ENCODE measurements around the gene AGPAT4.

AGPAT4 gene

GRCh38 chr6:161108916-161109315 lies 164.9 kb downstream of the AGPAT4 start:
- Histone ChIP-seq H2BK15ac (replicated peaks; ENCODE audit: low read depth) (no peak overlapping the region), H4K8ac (ENCODE audit: low read depth, low read length) (no peak overlapping the region), H2BK120ac (ENCODE audit: low read depth, low read length) (no peak overlapping the region), H3K18ac (ENCODE audit: low read length) (no peak overlapping the region), H3K36me3 (ENCODE audit: control insufficient read depth, insufficient read depth, low read length) (peaks cover 31% of the 10 kb centered on the region), H3K4ac (ENCODE audit: low read depth, low read length) (no peak overlapping the region), H3K79me1 (ENCODE audit: low read length) (no peaks in the 10 kb centered on the region), H3K4me1 (ENCODE audit: control insufficient read depth, low read depth, low read length) (no peaks in the 10 kb centered on the region), H3K23ac (ENCODE audit: low read length) (no peak overlapping the region), H2BK5ac (ENCODE audit: low read length) (no peak overlapping the region), H3K79me2 (ENCODE audit: control insufficient read depth, insufficient read depth, low read length) (no peaks in the 10 kb centered on the region), H3K27ac (ENCODE audit: low read depth, low read length) (no peak overlapping the region), H4K5ac (ENCODE audit: low read length) (no peak overlapping the region), H3K9ac (ENCODE audit: low read length) (no peak overlapping the region), H3K56ac (ENCODE audit: low read length) (no peak overlapping the region), H2AK5ac (ENCODE audit: low read length) (no peak overlapping the region), H3K4me3 (ENCODE audit: low read length) (no peak overlapping the region), H3K4me2 (ENCODE audit: low read length) (no peak overlapping the region), H3K27me3 (ENCODE audit: insufficient read depth, low read length, poor library complexity) (no peaks in the 10 kb centered on the region)
- no peak for DNase-seq
- WGBS (ENCODE audit: extremely low coverage, insufficient coverage, low lambda C conversion rate): no CpG with 5 or more reads among the region's 5 CpGs

GRCh38 chr6:161107779-161108730 lies 165.8 kb downstream of the AGPAT4 start:
- H4K8ac ChIP-seq (ENCODE audit: low read depth, low read length): no peak overlapping the region
- no peak for DNase-seq
- H3K36me3 ChIP-seq (ENCODE audit: control insufficient read depth, insufficient read depth, low read length): peaks cover 30% of the 10 kb centered on the region
- no peaks in the 10 kb centered on the region for H3K79me2 ChIP-seq (ENCODE audit: control insufficient read depth, insufficient read depth, low read length)
- no peak overlapping the region for H2BK15ac ChIP-seq (replicated peaks; ENCODE audit: low read depth)
- no CpG with 5 or more reads among the region's 23 CpGs for WGBS (ENCODE audit: extremely low coverage, insufficient coverage, low lambda C conversion rate)
- H3K18ac ChIP-seq (ENCODE audit: low read length): no peak overlapping the region
- H3K27ac ChIP-seq (ENCODE audit: low read depth, low read length): no peak overlapping the region
- H3K79me1 ChIP-seq (ENCODE audit: low read length): no peaks in the 10 kb centered on the region
- H4K5ac ChIP-seq (ENCODE audit: low read length): no peak overlapping the region
- H3K56ac ChIP-seq (ENCODE audit: low read length): no peak overlapping the region
- H2AK5ac ChIP-seq (ENCODE audit: low read length): no peak overlapping the region
- H3K4me1 ChIP-seq (ENCODE audit: control insufficient read depth, low read depth, low read length): no peaks in the 10 kb centered on the region
- no peak overlapping the region for H2BK120ac ChIP-seq (ENCODE audit: low read depth, low read length)
- H3K4ac ChIP-seq (ENCODE audit: low read depth, low read length): no peak overlapping the region
- no peak overlapping the region for H2BK5ac ChIP-seq (ENCODE audit: low read length)
- H3K27me3 ChIP-seq (ENCODE audit: insufficient read depth, low read length, poor library complexity): no peaks in the 10 kb centered on the region
- H3K4me2 ChIP-seq (ENCODE audit: low read length): no peak overlapping the region
- H3K4me3 ChIP-seq (ENCODE audit: low read length): no peak overlapping the region
- no peak overlapping the region for H3K9ac ChIP-seq (ENCODE audit: low read length)
- H3K23ac ChIP-seq (ENCODE audit: low read length): no peak overlapping the region

- H2BK15ac ChIP-seq (replicated peaks; ENCODE audit: low read depth): no peak overlapping the region
- H3K4ac ChIP-seq (ENCODE audit: low read depth, low read length): no peak overlapping the region
- H3K27ac ChIP-seq (ENCODE audit: low read depth, low read length): no peak overlapping the region
- H3K56ac ChIP-seq (ENCODE audit: low read length): no peak overlapping the region
- no peaks in the 10 kb centered on the region for H3K4me1 ChIP-seq (ENCODE audit: control insufficient read depth, low read depth, low read length)
- no peak overlapping the region for H4K5ac ChIP-seq (ENCODE audit: low read length)
- no CpG with 5 or more reads among the region's 2 CpGs for WGBS (ENCODE audit: extremely low coverage, insufficient coverage, low lambda C conversion rate)
- no peaks in the 10 kb centered on the region for H3K27me3 ChIP-seq (ENCODE audit: insufficient read depth, low read length, poor library complexity)
- H3K4me2 ChIP-seq (ENCODE audit: low read length): no peak overlapping the region
- DNase-seq: no peak
- no peak overlapping the region for H2AK5ac ChIP-seq (ENCODE audit: low read length)
- H2BK5ac ChIP-seq (ENCODE audit: low read length): no peak overlapping the region
- no peak overlapping the region for H3K18ac ChIP-seq (ENCODE audit: low read length)
- H3K79me1 ChIP-seq (ENCODE audit: low read length): no peaks in the 10 kb centered on the region
- no peak overlapping the region for H2BK120ac ChIP-seq (ENCODE audit: low read depth, low read length)
- H3K23ac ChIP-seq (ENCODE audit: low read length): no peak overlapping the region
- H3K36me3 ChIP-seq (ENCODE audit: control insufficient read depth, insufficient read depth, low read length): peaks cover 18% of the 10 kb centered on the region
- H4K8ac ChIP-seq (ENCODE audit: low read depth, low read length): no peak overlapping the region
- H3K4me3 ChIP-seq (ENCODE audit: low read length): no peak overlapping the region
- no peak overlapping the region for H3K9ac ChIP-seq (ENCODE audit: low read length)
- no peaks in the 10 kb centered on the region for H3K79me2 ChIP-seq (ENCODE audit: control insufficient read depth, insufficient read depth, low read length)
Observed at GRCh38 chr6:161105408-161105807, 168.5 kb downstream of the AGPAT4 start.

GRCh38 chr6:161104966-161105365 lies 168.9 kb downstream of the AGPAT4 start:
- H3K27me3 ChIP-seq (ENCODE audit: insufficient read depth, low read length, poor library complexity): no peaks in the 10 kb centered on the region
- H3K9ac ChIP-seq (ENCODE audit: low read length): no peak overlapping the region
- DNase-seq: no peak
- no peak overlapping the region for H3K27ac ChIP-seq (ENCODE audit: low read depth, low read length)
- no peaks in the 10 kb centered on the region for H3K4me1 ChIP-seq (ENCODE audit: control insufficient read depth, low read depth, low read length)
- H3K56ac ChIP-seq (ENCODE audit: low read length): no peak overlapping the region
- no peak overlapping the region for H3K23ac ChIP-seq (ENCODE audit: low read length)
- H3K79me1 ChIP-seq (ENCODE audit: low read length): no peaks in the 10 kb centered on the region
- no peak overlapping the region for H3K4me3 ChIP-seq (ENCODE audit: low read length)
- H4K8ac ChIP-seq (ENCODE audit: low read depth, low read length): no peak overlapping the region
- H3K18ac ChIP-seq (ENCODE audit: low read length): no peak overlapping the region
- no peak overlapping the region for H4K5ac ChIP-seq (ENCODE audit: low read length)
- no peak overlapping the region for H2AK5ac ChIP-seq (ENCODE audit: low read length)
- H2BK120ac ChIP-seq (ENCODE audit: low read depth, low read length): no peak overlapping the region
- H3K79me2 ChIP-seq (ENCODE audit: control insufficient read depth, insufficient read depth, low read length): no peaks in the 10 kb centered on the region
- no peak overlapping the region for H2BK15ac ChIP-seq (replicated peaks; ENCODE audit: low read depth)
- H3K4ac ChIP-seq (ENCODE audit: low read depth, low read length): no peak overlapping the region
- no peak overlapping the region for H2BK5ac ChIP-seq (ENCODE audit: low read length)
- no peak overlapping the region for H3K4me2 ChIP-seq (ENCODE audit: low read length)
- H3K36me3 ChIP-seq (ENCODE audit: control insufficient read depth, insufficient read depth, low read length): peaks cover 18% of the 10 kb centered on the region

GRCh38 chr6:161103475-161103874 lies 170.4 kb downstream of the AGPAT4 start:
- Histone ChIP-seq H3K23ac (ENCODE audit: low read length) (no peak overlapping the region), H3K4me3 (ENCODE audit: low read length) (no peak overlapping the region), H3K4me1 (ENCODE audit: control insufficient read depth, low read depth, low read length) (no peaks in the 10 kb centered on the region), H4K5ac (ENCODE audit: low read length) (no peak overlapping the region), H3K18ac (ENCODE audit: low read length) (no peak overlapping the region), H2BK120ac (ENCODE audit: low read depth, low read length) (no peak overlapping the region), H2BK15ac (replicated peaks; ENCODE audit: low read depth) (no peak overlapping the region), H3K4me2 (ENCODE audit: low read length) (no peak overlapping the region), H3K36me3 (ENCODE audit: control insufficient read depth, insufficient read depth, low read length) (peaks cover 10% of the 10 kb centered on the region), H3K27me3 (ENCODE audit: insufficient read depth, low read length, poor library complexity) (no peaks in the 10 kb centered on the region), H2BK5ac (ENCODE audit: low read length) (no peak overlapping the region), H3K56ac (ENCODE audit: low read length) (no peak overlapping the region), H3K27ac (ENCODE audit: low read depth, low read length) (no peak overlapping the region), H3K79me1 (ENCODE audit: low read length) (no peaks in the 10 kb centered on the region), H3K9ac (ENCODE audit: low read length) (no peak overlapping the region), H2AK5ac (ENCODE audit: low read length) (no peak overlapping the region), H3K79me2 (ENCODE audit: control insufficient read depth, insufficient read depth, low read length) (no peaks in the 10 kb centered on the region), H3K4ac (ENCODE audit: low read depth, low read length) (no peak overlapping the region), H4K8ac (ENCODE audit: low read depth, low read length) (no peak overlapping the region)
- no CpG with 5 or more reads among the region's 4 CpGs for WGBS (ENCODE audit: extremely low coverage, insufficient coverage, low lambda C conversion rate)
- DNase-seq: no peak

- Histone ChIP-seq H3K23ac (ENCODE audit: low read length) (no peak overlapping the region), H3K79me1 (ENCODE audit: low read length) (no peaks in the 10 kb centered on the region), H2BK15ac (replicated peaks; ENCODE audit: low read depth) (no peak overlapping the region), H2AK5ac (ENCODE audit: low read length) (no peak overlapping the region), H3K9ac (ENCODE audit: low read length) (no peak overlapping the region), H4K8ac (ENCODE audit: low read depth, low read length) (no peak overlapping the region), H3K4me1 (ENCODE audit: control insufficient read depth, low read depth, low read length) (no peaks in the 10 kb centered on the region), H2BK5ac (ENCODE audit: low read length) (no peak overlapping the region), H3K4me2 (ENCODE audit: low read length) (no peak overlapping the region), H3K27me3 (ENCODE audit: insufficient read depth, low read length, poor library complexity) (no peaks in the 10 kb centered on the region), H3K56ac (ENCODE audit: low read length) (no peak overlapping the region), H2BK120ac (ENCODE audit: low read depth, low read length) (no peak overlapping the region), H4K5ac (ENCODE audit: low read length) (no peak overlapping the region), H3K79me2 (ENCODE audit: control insufficient read depth, insufficient read depth, low read length) (no peaks in the 10 kb centered on the region), H3K36me3 (ENCODE audit: control insufficient read depth, insufficient read depth, low read length) (peaks cover 6% of the 10 kb centered on the region), H3K27ac (ENCODE audit: low read depth, low read length) (no peak overlapping the region), H3K4ac (ENCODE audit: low read depth, low read length) (no peak overlapping the region), H3K4me3 (ENCODE audit: low read length) (no peak overlapping the region), H3K18ac (ENCODE audit: low read length) (no peak overlapping the region)
- no CpG with 5 or more reads among the region's 7 CpGs for WGBS (ENCODE audit: extremely low coverage, insufficient coverage, low lambda C conversion rate)
- peak; percentile 17 for DNase-seq
Observed at GRCh38 chr6:161101517-161101916, 172.3 kb downstream of the AGPAT4 start.

Data from mesendoderm (in vitro differentiated cells).